Mesenchymal stem cell (in vitro differentiated cells and primary cell): ENCODE results near the gene PARD3B.

Source experiments
- DNase-seq: peaks from one replicate; pipeline ENCODE4 v3.0.0-alpha.2; 2013
- H2AFZ ChIP-seq: one replicate; pipeline ENCODE4 v1.6.1; 2013; ENCODE audit warnings: low read depth, mild to moderate bottlenecking, control low read depth, inconsistent platforms, low read length, moderate library complexity
- H2AK5ac ChIP-seq: 2 replicates; pipeline ENCODE4 v1.6.1; 2013; ENCODE audit warnings: low read length, moderate library complexity, mild to moderate bottlenecking, inconsistent platforms; ENCODE audit not compliant: severe bottlenecking
- H2BK120ac ChIP-seq: one replicate; pipeline ENCODE4 v1.6.1; 2013; ENCODE audit warnings: low read depth, mild to moderate bottlenecking, inconsistent platforms, low read length, moderate library complexity
- H2BK12ac ChIP-seq, 2 experiments: one replicate each; pipeline ENCODE4 v1.6.1; 2013; ENCODE audit warnings: inconsistent platforms in 2 of 2, low read length in 2 of 2, mild to moderate bottlenecking in 2 of 2, moderate library complexity in 2 of 2, control low read depth in 1 of 2
- H2BK15ac ChIP-seq: one replicate; pipeline ENCODE4 v1.6.1; 2013; ENCODE audit warnings: mild to moderate bottlenecking, low read depth, inconsistent platforms; ENCODE audit not compliant: poor library complexity, severe bottlenecking
- H2BK5ac ChIP-seq: 2 replicates; pipeline ENCODE4 v1.6.1; 2013; ENCODE audit warnings: low read depth, mild to moderate bottlenecking, low read length, control low read depth, inconsistent platforms; ENCODE audit not compliant: poor library complexity, severe bottlenecking
- H3K14ac ChIP-seq, 2 experiments: one replicate each; pipeline ENCODE4 v1.6.1; 2013; ENCODE audit warnings: inconsistent platforms in 2 of 2, low read length in 2 of 2, control low read depth in 1 of 2, mild to moderate bottlenecking in 1 of 2, moderate library complexity in 1 of 2
- H3K18ac ChIP-seq, 2 experiments: one replicate each; pipeline ENCODE4 v1.6.1; 2013; ENCODE audit warnings: inconsistent platforms in 2 of 2, low read length in 2 of 2, control low read depth in 1 of 2, low read depth in 1 of 2, mild to moderate bottlenecking in 1 of 2
- H3K23ac ChIP-seq, 2 experiments: one replicate each; pipeline ENCODE4 v1.6.1; 2013; ENCODE audit warnings: inconsistent platforms in 2 of 2, low read length in 2 of 2, mild to moderate bottlenecking in 2 of 2, moderate library complexity in 2 of 2, control low read depth in 1 of 2
- H3K27ac ChIP-seq: 2 replicates; pipeline ENCODE4 v1.5.1; 2013; ENCODE audit warnings: mild to moderate bottlenecking, moderate library complexity, low read length, control low read depth, inconsistent platforms; ENCODE audit not compliant: poor library complexity, severe bottlenecking
- H3K27me3 ChIP-seq, 2 experiments: 2 replicates each; pipeline versions ENCODE4 v1.6.1 to v1.7.0; 2013; ENCODE audit warnings: low read length in 2 of 2, mild to moderate bottlenecking in 2 of 2, moderate library complexity in 2 of 2, control low read depth in 1 of 2, inconsistent platforms in 1 of 2; ENCODE audit not compliant: control insufficient read depth in 1 of 2, insufficient read depth in 1 of 2
- H3K36me3 ChIP-seq, 2 experiments: 2 replicates each; pipeline versions ENCODE4 v1.6.1 to v1.7.0; 2013; ENCODE audit warnings: low read length in 2 of 2, control low read depth in 1 of 2, inconsistent platforms in 1 of 2, low read depth in 1 of 2, mild to moderate bottlenecking in 1 of 2; ENCODE audit not compliant: insufficient read depth in 2 of 2, control insufficient read depth in 1 of 2
- H3K4ac ChIP-seq, 2 experiments: one replicate each; pipeline ENCODE4 v1.6.1; 2013; ENCODE audit warnings: inconsistent platforms in 2 of 2, low read length in 2 of 2, mild to moderate bottlenecking in 2 of 2, moderate library complexity in 2 of 2, control low read depth in 1 of 2, low read depth in 1 of 2
- H3K4me1 ChIP-seq: 2 replicates; pipeline ENCODE4 v1.6.1; 2013; ENCODE audit warnings: low read depth, low read length, control low read depth; ENCODE audit not compliant: control insufficient read depth, insufficient read depth
- H3K4me2 ChIP-seq: 2 replicates; pipeline ENCODE4 v1.6.1; 2013; ENCODE audit warnings: low read length, mild to moderate bottlenecking, inconsistent platforms; ENCODE audit not compliant: poor library complexity, severe bottlenecking
- H3K4me3 ChIP-seq, 2 experiments: 2 replicates each; pipeline versions ENCODE4 v1.5.1 to v1.7.0; 2013; ENCODE audit warnings: low read length in 2 of 2, mild to moderate bottlenecking in 2 of 2, control low read depth in 1 of 2, low read depth in 1 of 2; ENCODE audit not compliant: insufficient read depth in 1 of 2
- H3K79me1 ChIP-seq: replicated peaks from 2 replicates; pipeline ENCODE4 v1.6.1; 2013; ENCODE audit warnings: mild to moderate bottlenecking, control low read depth, low read length, inconsistent platforms; ENCODE audit not compliant: poor library complexity, severe bottlenecking
- H3K9ac ChIP-seq: 2 replicates; pipeline ENCODE4 v1.7.0; 2013; ENCODE audit warnings: mild to moderate bottlenecking, low read length, moderate library complexity
- H3K9me3 ChIP-seq: 2 replicates; pipeline ENCODE4 v1.7.0; 2013; ENCODE audit warnings: mild to moderate bottlenecking, low read length; ENCODE audit not compliant: control insufficient read depth
- H4K8ac ChIP-seq: one replicate; pipeline ENCODE4 v1.6.1; 2013; ENCODE audit warnings: inconsistent platforms, mild to moderate bottlenecking, low read length, moderate library complexity
- H4K91ac ChIP-seq: one replicate; pipeline ENCODE4 v1.6.1; 2013; ENCODE audit warnings: mild to moderate bottlenecking, low read length, inconsistent platforms
- whole genome bisulfite sequencing: methylation state at CpG from one replicate; pipeline ENCODE4 v1.1.7; 2013; ENCODE audit warnings: mixed read lengths; 5-methylcytosine and 5-hydroxymethylcytosine counted together

Gene PARD3B

GRCh38 chr2:204989877-204990276, 444.6 kb downstream of the PARD3B start:
- no CpG with 5 or more reads among the region's 1 CpG for WGBS
- H3K4ac ChIP-seq: no peak overlapping the region

GRCh38 chr2:205001300-205001966, 456.2 kb downstream of the PARD3B start:
- Histone ChIP-seq H3K9me3 (no peaks in the 10 kb centered on the region), H3K79me1 (no peaks in the 10 kb centered on the region), H2AFZ (no peak overlapping the region), H2BK5ac (no peak overlapping the region), H2BK12ac (no peak overlapping the region), H2AK5ac (no peak overlapping the region), H4K91ac (no peak overlapping the region), H3K27ac (no peak overlapping the region), H3K27me3 (no peaks in the 10 kb centered on the region), H3K36me3 (no peaks in the 10 kb centered on the region), H3K14ac (no peak overlapping the region), H4K8ac (no peak overlapping the region), H3K4me3 (no peak overlapping the region), H3K4ac (no peak overlapping the region), H2BK15ac (no peak overlapping the region), H2BK120ac (no peak overlapping the region), H3K4me2 (no peak overlapping the region), H3K23ac (no peak overlapping the region), H3K9ac (no peak overlapping the region), H3K18ac (no peak overlapping the region), H3K4me1 (peaks cover 1% of the 10 kb centered on the region)
- DNase-seq: no peak
- 96% methylated on average over 7 of the region's 8 CpGs for WGBS

More at GRCh38 chr2:204989877-204990276, 444.6 kb downstream of the PARD3B start:
- Histone ChIP-seq H2AK5ac (no peak overlapping the region), H2BK15ac (no peak overlapping the region), H3K9me3 (no peaks in the 10 kb centered on the region), H3K9ac (no peak overlapping the region), H2AFZ (no peak overlapping the region), H3K27me3 (no peaks in the 10 kb centered on the region), H3K4me2 (no peak overlapping the region), H3K18ac (no peak overlapping the region), H3K36me3 (no peaks in the 10 kb centered on the region), H3K14ac (no peak overlapping the region), H3K79me1 (no peaks in the 10 kb centered on the region), H3K4me1 (no peaks in the 10 kb centered on the region), H4K91ac (no peak overlapping the region), H3K4me3 (no peak overlapping the region), H2BK12ac (no peak overlapping the region), H3K27ac (no peak overlapping the region), H2BK120ac (no peak overlapping the region), H3K23ac (no peak overlapping the region), H4K8ac (no peak overlapping the region), H2BK5ac (no peak overlapping the region)
- DNase-seq: no peak

- Histone ChIP-seq H3K9me3 (no peaks in the 10 kb centered on the region), H3K27ac (no peak overlapping the region), H2AK5ac (no peak overlapping the region), H2BK5ac (no peak overlapping the region), H3K27me3 (no peaks in the 10 kb centered on the region), H4K8ac (no peak overlapping the region), H3K9ac (no peak overlapping the region), H3K14ac (no peak overlapping the region), H2AFZ (no peak overlapping the region), H2BK120ac (no peak overlapping the region), H3K18ac (no peak overlapping the region), H3K23ac (no peak overlapping the region), H3K36me3 (no peaks in the 10 kb centered on the region), H3K4ac (no peak overlapping the region), H2BK15ac (no peak overlapping the region), H3K4me2 (no peak overlapping the region), H3K4me1 (peaks cover 1% of the 10 kb centered on the region), H2BK12ac (no peak overlapping the region), H3K79me1 (no peaks in the 10 kb centered on the region), H3K4me3 (no peak overlapping the region), H4K91ac (no peak overlapping the region)
- WGBS: 95% methylated on average over 3 of the region's 3 CpGs
- DNase-seq: no peak
Observed at GRCh38 chr2:205002390-205002789, 457.1 kb downstream of the PARD3B start.

GRCh38 chr2:205003288-205003687, 458.0 kb downstream of the PARD3B start:
- Histone ChIP-seq H4K91ac (no peak overlapping the region), H3K27ac (no peak overlapping the region), H3K4me3 (no peak overlapping the region), H3K4ac (no peak overlapping the region), H3K79me1 (no peaks in the 10 kb centered on the region), H3K14ac (no peak overlapping the region), H2BK15ac (no peak overlapping the region), H2AFZ (no peak overlapping the region), H3K4me2 (no peak overlapping the region), H3K27me3 (no peaks in the 10 kb centered on the region), H2AK5ac (no peak overlapping the region), H3K23ac (no peak overlapping the region), H3K9ac (no peak overlapping the region), H3K4me1 (peaks cover 1% of the 10 kb centered on the region), H2BK5ac (no peak overlapping the region), H4K8ac (no peak overlapping the region), H3K9me3 (no peaks in the 10 kb centered on the region), H2BK12ac (no peak overlapping the region), H2BK120ac (no peak overlapping the region), H3K18ac (no peak overlapping the region), H3K36me3 (no peaks in the 10 kb centered on the region)
- 100% methylated on average over 2 of the region's 4 CpGs for WGBS
- no peak for DNase-seq
